ENCODE results near the gene KCNAB1.

The KCNAB1 gene

DNA sequence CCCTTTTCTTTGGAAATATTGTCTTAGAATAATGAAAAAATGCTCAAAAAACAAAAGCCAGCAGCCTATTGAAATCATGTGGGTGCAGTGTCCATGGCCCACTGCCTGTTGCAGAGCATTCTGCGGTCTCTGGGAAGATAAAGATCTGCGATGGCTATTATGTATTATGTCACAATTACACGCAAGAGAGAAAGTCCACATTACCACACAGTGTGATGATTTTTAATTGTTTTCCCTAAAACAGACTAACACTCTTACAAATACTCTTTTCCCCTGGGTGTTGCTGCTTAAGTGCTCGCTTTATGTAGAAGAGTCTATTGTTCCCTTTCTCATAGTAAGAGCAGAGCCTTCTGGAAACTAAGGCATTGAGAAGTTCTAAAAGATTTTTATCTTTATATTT lies 402.3 kb downstream of the KCNAB1 start:
- Histone ChIP-seq H3K9me3 (ENCODE audit: insufficient read depth, low read depth, low read length) (no peaks in the 10 kb centered on the region), H4K20me1 (ENCODE audit: insufficient read depth, low read length, poor library complexity, severe bottlenecking) (no peaks in the 10 kb centered on the region)
- TF ChIP-seq EZH2phosphoT487 (IDR thresholded peaks at IDR 0.05; ENCODE audit: borderline replicate concordance): no peak
- TF ChIP-seq, protein P1, sequence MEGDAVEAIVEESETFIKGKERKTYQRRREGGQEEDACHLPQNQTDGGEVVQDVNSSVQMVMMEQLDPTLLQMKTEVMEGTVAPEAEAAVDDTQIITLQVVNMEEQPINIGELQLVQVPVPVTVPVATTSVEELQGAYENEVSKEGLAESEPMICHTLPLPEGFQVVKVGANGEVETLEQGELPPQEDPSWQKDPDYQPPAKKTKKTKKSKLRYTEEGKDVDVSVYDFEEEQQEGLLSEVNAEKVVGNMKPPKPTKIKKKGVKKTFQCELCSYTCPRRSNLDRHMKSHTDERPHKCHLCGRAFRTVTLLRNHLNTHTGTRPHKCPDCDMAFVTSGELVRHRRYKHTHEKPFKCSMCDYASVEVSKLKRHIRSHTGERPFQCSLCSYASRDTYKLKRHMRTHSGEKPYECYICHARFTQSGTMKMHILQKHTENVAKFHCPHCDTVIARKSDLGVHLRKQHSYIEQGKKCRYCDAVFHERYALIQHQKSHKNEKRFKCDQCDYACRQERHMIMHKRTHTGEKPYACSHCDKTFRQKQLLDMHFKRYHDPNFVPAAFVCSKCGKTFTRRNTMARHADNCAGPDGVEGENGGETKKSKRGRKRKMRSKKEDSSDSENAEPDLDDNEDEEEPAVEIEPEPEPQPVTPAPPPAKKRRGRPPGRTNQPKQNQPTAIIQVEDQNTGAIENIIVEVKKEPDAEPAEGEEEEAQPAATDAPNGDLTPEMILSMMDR (conservative IDR thresholded peaks at IDR 0.05; ENCODE audit: low read length): no peak

GRCh38 chr3:156525808-156526207 lies 405.4 kb downstream of the KCNAB1 start:
- Histone ChIP-seq H4K20me1 (ENCODE audit: insufficient read depth, low read length, poor library complexity, severe bottlenecking) (no peaks in the 10 kb centered on the region), H3K9me2 (replicated peaks; ENCODE audit: low read depth, low read length) (no peaks in the 10 kb centered on the region), H3K9ac (ENCODE audit: low read depth, low read length, poor library complexity, severe bottlenecking) (no peak overlapping the region), H3K79me2 (ENCODE audit: insufficient read depth, low read length) (no peaks in the 10 kb centered on the region), H3K4me3 (ENCODE audit: low read length, poor library complexity, severe bottlenecking) (no peak overlapping the region), H2AFZ (ENCODE audit: low read length) (no peak overlapping the region), H3K4me2 (ENCODE audit: low read depth, low read length, poor library complexity, severe bottlenecking) (no peak overlapping the region), H3K9me3 (ENCODE audit: insufficient read depth, low read depth, low read length) (no peaks in the 10 kb centered on the region), H3K27me3 (ENCODE audit: insufficient read depth, low read length, poor library complexity, severe bottlenecking) (peaks cover 51% of the 10 kb centered on the region), H3K36me3 (ENCODE audit: insufficient read depth, low read length) (no peaks in the 10 kb centered on the region), H3F3A (ENCODE audit: low read depth) (no peaks in the 10 kb centered on the region), H3K4me1 (ENCODE audit: insufficient read depth, low read length, poor library complexity, severe bottlenecking) (peaks cover 4% of the 10 kb centered on the region)
- no peak for TF ChIP-seq EZH2phosphoT487 (IDR thresholded peaks at IDR 0.05; ENCODE audit: borderline replicate concordance)
- TF ChIP-seq, protein P1 (conservative IDR thresholded peaks at IDR 0.05; ENCODE audit: low read length): no peak

More for the DNA sequence above, 402.3 kb downstream of the KCNAB1 start:
- Histone ChIP-seq H3K9ac (ENCODE audit: low read depth, low read length, poor library complexity, severe bottlenecking) (no peak overlapping the region), H3K4me1 (ENCODE audit: insufficient read depth, low read length, poor library complexity, severe bottlenecking) (peaks cover 4% of the 10 kb centered on the region), H3K36me3 (ENCODE audit: insufficient read depth, low read length) (no peaks in the 10 kb centered on the region), H3F3A (ENCODE audit: low read depth) (no peaks in the 10 kb centered on the region), H3K4me2 (ENCODE audit: low read depth, low read length, poor library complexity, severe bottlenecking) (no peak overlapping the region), H3K9me2 (replicated peaks; ENCODE audit: low read depth, low read length) (no peaks in the 10 kb centered on the region), H3K27me3 (ENCODE audit: insufficient read depth, low read length, poor library complexity, severe bottlenecking) (peaks cover 80% of the 10 kb centered on the region), H3K4me3 (ENCODE audit: low read length, poor library complexity, severe bottlenecking) (no peak overlapping the region), H3K79me2 (ENCODE audit: insufficient read depth, low read length) (no peaks in the 10 kb centered on the region), H2AFZ (ENCODE audit: low read length) (no peak overlapping the region)

GRCh38 chr3:156527060-156527459 lies 406.7 kb downstream of the KCNAB1 start:
- H3K4me2 ChIP-seq (ENCODE audit: low read depth, low read length, poor library complexity, severe bottlenecking): no peak overlapping the region
- no peaks in the 10 kb centered on the region for H3K9me2 ChIP-seq (replicated peaks; ENCODE audit: low read depth, low read length)
- no peak overlapping the region for H2AFZ ChIP-seq (ENCODE audit: low read length)
- no peaks in the 10 kb centered on the region for H3K36me3 ChIP-seq (ENCODE audit: insufficient read depth, low read length)
- no peaks in the 10 kb centered on the region for H3K9me3 ChIP-seq (ENCODE audit: insufficient read depth, low read depth, low read length)
- H3K27me3 ChIP-seq (ENCODE audit: insufficient read depth, low read length, poor library complexity, severe bottlenecking): peaks cover 39% of the 10 kb centered on the region
- H3K79me2 ChIP-seq (ENCODE audit: insufficient read depth, low read length): no peaks in the 10 kb centered on the region
- H3K4me3 ChIP-seq (ENCODE audit: low read length, poor library complexity, severe bottlenecking): no peak overlapping the region
- H3F3A ChIP-seq (ENCODE audit: low read depth): no peaks in the 10 kb centered on the region
- peaks cover 4% of the 10 kb centered on the region for H3K4me1 ChIP-seq (ENCODE audit: insufficient read depth, low read length, poor library complexity, severe bottlenecking)
- H4K20me1 ChIP-seq (ENCODE audit: insufficient read depth, low read length, poor library complexity, severe bottlenecking): no peaks in the 10 kb centered on the region
- TF ChIP-seq EZH2phosphoT487 (IDR thresholded peaks at IDR 0.05; ENCODE audit: borderline replicate concordance): no peak
- TF ChIP-seq, protein P1 (conservative IDR thresholded peaks at IDR 0.05; ENCODE audit: low read length): no peak
- no peak overlapping the region for H3K9ac ChIP-seq (ENCODE audit: low read depth, low read length, poor library complexity, severe bottlenecking)

All from Loucy (cell line).